Epithelial cell of proximal tubule (primary cell): ENCODE data around the gene SKP1. TPM values are rescaled to one million over a fixed set of nuclear protein-coding genes. Genes with fewer than 3 reads are reported as not detected.
"Not testable (repeated sequence)": the region's sequence is repeated elsewhere in the genome, so short reads cannot be mapped to it uniquely, and the experiment has no call there.

Experiments
- DNase-seq: peaks from one replicate; pipeline ENCODE4 v3.0.0-alpha.2; 2011; ENCODE audit warnings: low read depth
- H3K4me3 ChIP-seq: 2 replicates; pipeline ENCODE4 v1.5.1; 2011; ENCODE audit warnings: low read depth, mild to moderate bottlenecking, low read length
- CTCF ChIP-seq: conservative IDR thresholded peaks from 2 replicates; pipeline ENCODE4 v1.5.1; 2012; ENCODE audit warnings: low read depth, mild to moderate bottlenecking, low read length
- total RNA-seq: library from RNA; depleted of rRNA; stranded (reverse); fragments of >200 nt; gene quantifications from 2 replicates; pipeline ENCODE4 v1.2.3, GENCODE V29; 2015

SKP1 gene
- 210 and 277 TPM in 2 replicates for total RNA-seq

DNA sequence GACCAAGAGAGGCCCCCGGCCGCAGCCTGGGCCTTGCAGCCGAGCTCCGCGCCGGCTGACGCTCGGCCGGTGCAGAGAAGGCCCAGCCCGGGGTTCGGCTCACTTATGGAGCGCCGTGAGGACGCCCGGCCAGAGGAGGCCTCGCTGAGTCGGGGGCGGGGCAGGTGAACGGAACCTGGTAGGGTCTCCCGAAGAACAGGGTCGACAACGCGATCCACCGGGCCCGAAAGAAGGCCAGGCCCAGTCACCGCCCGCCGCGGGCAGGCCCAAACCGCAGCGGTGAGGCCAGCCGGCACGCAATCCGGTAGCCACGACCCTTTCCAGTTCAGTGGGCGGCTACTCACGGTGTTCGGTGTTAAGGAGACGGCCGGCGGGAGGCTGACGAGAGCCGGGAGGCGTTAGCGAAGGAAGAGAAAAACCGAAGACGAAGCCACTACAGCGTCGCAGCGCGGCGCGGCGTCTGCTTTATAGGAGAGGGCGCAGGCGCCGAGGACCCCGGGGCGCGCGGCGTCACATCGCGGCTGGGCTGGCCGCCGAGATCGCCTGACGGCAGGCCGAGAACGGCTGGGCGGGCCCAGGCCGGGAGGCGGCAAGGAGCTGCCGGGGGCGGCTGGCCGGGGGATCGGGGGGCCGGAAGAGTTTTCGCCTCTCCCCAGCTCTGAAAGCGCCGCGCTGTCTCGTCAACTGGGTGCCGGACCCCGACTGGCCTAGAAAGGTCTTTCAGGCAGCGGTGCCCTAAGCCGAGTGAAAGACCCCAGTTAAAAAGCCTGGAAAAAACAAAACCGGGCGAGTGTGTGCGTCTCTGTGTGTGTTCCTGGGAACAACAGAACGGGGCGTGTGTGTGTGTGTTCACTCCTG, at the start of gene SKP1:
SKP1 (minus strand) TSS at position 440 of the 858 bp plus-strand sequence. CDS start 2,928 bp downstream, outside the sequence.
- DNase-seq: no peak
- H3K4me3 ChIP-seq: peak within 1 kb of the TSS; percentile 80
- no peak for TF ChIP-seq CTCF

DNA sequence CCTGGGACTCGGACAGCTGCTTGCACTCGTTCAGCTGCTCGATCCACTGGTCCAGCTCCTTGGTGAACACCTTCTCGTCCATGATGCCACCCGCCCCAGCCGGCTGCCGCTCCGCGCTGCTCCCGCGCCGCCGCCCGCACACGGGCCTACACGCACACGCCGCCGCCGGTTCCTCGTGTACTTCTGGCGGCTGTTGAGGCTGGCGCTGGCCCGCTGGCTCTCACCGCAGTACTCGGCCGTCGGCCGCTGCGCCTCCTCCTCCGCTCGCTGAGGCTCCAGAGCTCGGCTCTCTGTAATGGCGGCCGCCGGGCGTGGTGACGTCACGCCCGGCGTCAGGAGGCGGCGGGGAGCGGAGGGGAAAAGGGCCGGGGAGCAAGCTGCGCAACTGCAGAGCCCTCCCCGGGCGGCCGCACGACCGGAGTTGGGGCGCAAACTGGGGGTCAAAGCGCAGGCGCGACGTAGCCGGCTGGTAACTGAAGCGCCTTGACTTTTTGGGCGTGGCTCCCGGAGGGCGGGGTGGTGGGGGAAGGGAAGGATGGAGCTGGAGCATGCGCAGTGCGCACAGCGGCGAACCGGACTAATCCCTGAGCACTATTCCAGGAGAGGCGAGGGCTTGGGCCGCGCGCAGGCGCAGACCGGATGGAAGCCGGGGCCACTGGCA, 49.2 kb upstream of the SKP1 start, which contains the start of gene PPP2CA:
PPP2CA (minus strand) TSS at position 294 of the 661 bp plus-strand sequence; CDS start at position 82, 212 bp downstream.
- H3K4me3 ChIP-seq: peak within 1 kb of the TSS; percentile 98
- peak; percentile 82 for DNase-seq
- no peak for TF ChIP-seq CTCF

DNA sequence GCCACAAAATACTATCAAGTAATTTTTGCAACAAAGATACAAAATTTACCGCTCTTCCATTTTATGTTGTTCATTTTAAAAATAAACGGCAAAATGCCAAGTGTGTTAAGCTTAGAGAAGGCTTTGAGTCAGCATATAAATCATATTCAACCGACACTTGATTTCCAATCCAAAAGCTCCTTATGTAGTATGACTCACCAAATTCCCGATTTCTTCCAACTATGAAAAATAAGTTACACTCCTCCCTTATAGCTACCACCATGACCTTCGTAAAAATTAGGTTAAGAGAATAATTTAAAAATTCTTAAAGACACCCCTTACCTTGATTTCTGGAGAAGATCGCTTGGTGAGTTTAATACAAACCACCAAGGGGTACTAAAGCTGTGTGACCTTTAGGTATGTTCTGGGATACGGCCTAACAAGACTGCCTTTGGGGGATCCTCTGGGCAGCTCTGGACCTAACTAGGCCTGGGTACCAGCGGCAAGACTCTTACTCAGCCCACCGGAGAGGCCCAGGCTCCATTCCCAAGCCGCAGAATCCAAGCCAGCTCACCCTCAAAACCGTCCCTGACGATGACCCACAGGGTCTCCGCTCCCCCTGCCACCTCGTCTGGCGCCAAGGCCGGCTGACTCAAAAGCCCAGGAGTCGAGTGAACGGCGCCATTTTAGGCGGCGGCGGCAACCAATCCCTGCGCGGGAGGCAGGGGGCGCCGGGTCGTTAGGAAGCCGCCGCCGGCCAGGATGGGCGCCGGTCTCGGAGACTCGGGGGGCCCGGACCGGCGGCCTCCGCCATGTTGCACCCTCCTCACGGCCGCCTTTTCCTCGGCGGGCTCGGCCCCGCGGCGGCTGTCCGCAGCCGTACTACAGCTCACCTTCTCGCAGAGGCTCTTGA, 48.4 kb upstream of the SKP1 start:
- H3K4me3 ChIP-seq: peak overlapping the region; percentile 98
- DNase-seq: no peak

GRCh38 chr5:134223406-134224248, 46.9 kb upstream of the SKP1 start:
- H3K4me3 ChIP-seq: peak overlapping the region; percentile 98
- no peak for DNase-seq
- TF ChIP-seq CTCF: no peak

More for the DNA sequence above, 48.4 kb upstream of the SKP1 start:
- peak; percentile 6 for TF ChIP-seq CTCF

DNA sequence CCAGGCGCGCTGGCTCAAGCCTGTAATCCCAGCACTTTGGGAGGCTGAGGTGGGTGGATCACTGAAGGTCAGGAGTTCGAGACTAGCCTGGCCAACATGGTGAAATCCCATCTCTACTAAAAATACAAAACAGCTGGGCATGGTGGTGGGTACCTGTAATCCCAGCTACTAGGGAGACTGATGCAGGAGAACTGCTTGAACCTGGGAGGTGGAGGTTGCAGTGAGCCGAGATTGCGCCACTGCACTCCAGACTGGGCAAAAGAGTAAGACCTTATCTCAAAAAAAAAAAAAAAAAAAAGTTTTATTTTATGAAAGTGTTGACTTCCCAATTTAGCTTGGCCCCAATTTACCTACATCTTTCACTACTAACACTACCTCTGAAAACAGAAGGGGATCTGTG, 44.9 kb upstream of the SKP1 start:
- not testable (repeated sequence) for H3K4me3 ChIP-seq, DNase-seq

GRCh38 chr5:134215757-134216156, 39.0 kb upstream of the SKP1 start:
- no peak for DNase-seq
- no peak for TF ChIP-seq CTCF
- H3K4me3 ChIP-seq: no peak overlapping the region

DNA sequence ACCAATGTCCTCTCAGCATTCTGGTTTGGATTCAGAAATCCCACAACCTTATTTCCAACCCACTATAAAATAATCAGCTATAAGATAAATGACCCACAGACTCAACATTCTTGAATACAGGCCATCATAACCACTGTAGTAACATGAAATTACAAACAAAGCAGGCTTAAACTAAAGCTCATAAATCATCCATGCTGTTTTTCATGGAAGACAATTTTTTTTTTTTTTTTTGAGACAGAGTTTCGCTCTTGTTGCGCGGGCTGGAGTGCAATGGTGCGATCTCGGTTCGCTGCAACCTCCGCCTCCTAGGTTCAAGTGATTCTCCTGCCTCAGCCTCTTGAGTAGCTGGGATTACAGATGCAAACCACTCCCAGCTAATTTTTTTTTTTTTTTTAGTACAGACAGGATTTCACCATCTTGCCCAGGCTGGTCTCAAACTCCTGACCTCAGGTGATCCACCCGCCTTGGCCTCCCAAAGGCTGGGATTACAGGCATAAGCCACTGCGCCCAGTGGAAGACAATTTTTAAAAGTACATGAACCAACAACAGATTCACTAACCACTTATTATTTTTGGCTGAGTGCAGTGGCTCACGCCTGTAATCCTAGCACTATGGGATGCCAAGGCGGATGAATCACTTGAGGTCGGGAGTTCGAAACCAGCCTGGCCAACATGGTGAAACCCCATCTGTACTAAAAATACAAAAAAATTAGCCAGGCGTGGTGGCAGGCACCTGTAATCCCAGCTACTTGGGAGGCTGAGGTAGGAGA, 34.7 kb upstream of the SKP1 start:
- DNase-seq: not testable (repeated sequence)

More for the DNA sequence above, 34.7 kb upstream of the SKP1 start:
- H3K4me3 ChIP-seq: not testable (repeated sequence)
